ENCODE data around the gene RBMX2.

Gene RBMX2

GRCh38 chrX:130446974-130447373 lies 45.2 kb downstream of the RBMX2 start:
- DNase-seq (ENCODE audit: low read depth in 2 of 2) = no peak

Measured in stimulated activated CD4-positive, alpha-beta T cell treated with anti-CD3 and anti-CD28 coated beads, Interleukin-1b, Interleukin-23, amount 100 ng/mL, for 1 hour (primary cell).